ENCODE measurements around the gene PTPRO. TPM values are rescaled to one million over a fixed set of nuclear protein-coding genes. Genes with fewer than 3 reads are reported as not detected.

The PTPRO gene
- total and polyA plus RNA-seq, 4 donors = 2.6 to 11.7 (median 3.4) TPM

DNA sequence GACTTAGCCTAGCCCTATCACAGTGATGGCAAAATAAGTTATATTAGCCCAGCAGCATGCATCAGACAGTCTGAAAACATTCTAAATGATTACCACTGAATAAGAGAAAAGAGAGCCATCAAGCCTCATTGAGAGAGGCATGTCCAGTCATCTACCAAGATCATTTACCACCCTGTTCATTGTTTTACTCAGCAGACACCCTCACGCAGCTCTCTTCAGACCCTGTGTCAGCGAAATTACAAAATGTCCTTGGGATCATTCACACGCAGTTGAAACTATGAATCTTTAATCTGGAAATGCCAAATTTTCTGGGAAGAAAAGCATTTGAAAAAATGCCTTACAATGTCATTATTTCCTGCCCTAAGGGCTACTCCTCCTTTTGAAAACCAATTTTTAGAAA lies 89.5 kb downstream of the PTPRO start:
- TF ChIP-seq, protein P1, sequence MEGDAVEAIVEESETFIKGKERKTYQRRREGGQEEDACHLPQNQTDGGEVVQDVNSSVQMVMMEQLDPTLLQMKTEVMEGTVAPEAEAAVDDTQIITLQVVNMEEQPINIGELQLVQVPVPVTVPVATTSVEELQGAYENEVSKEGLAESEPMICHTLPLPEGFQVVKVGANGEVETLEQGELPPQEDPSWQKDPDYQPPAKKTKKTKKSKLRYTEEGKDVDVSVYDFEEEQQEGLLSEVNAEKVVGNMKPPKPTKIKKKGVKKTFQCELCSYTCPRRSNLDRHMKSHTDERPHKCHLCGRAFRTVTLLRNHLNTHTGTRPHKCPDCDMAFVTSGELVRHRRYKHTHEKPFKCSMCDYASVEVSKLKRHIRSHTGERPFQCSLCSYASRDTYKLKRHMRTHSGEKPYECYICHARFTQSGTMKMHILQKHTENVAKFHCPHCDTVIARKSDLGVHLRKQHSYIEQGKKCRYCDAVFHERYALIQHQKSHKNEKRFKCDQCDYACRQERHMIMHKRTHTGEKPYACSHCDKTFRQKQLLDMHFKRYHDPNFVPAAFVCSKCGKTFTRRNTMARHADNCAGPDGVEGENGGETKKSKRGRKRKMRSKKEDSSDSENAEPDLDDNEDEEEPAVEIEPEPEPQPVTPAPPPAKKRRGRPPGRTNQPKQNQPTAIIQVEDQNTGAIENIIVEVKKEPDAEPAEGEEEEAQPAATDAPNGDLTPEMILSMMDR (IDR thresholded peaks at IDR 0.05; ENCODE audit: control extremely low read depth, extremely low read depth) = no peak
- H3K9ac ChIP-seq (ENCODE audit: insufficient read depth in 1 of 2, low read length in 2 of 2) = no peak overlapping the region
- 80 to 88% methylated on average over 3 of the region's 3 CpGs for WGBS, 2 donors
- H3K27ac ChIP-seq (ENCODE audit: low read depth in 1 of 2, low read length in 1 of 2) = no peak overlapping the region
- H3K9me3 ChIP-seq (ENCODE audit: control insufficient read depth in 4 of 4, insufficient read depth in 3 of 4, low read length in 3 of 4) = no peaks in the 10 kb centered on the region
- ATAC-seq (ENCODE audit: insufficient read depth, low FRiP score) (no peak), DNase-seq (no peak)
- no peaks in the 10 kb centered on the region for H3K27me3 ChIP-seq (ENCODE audit: control insufficient read depth in 3 of 3, insufficient read depth in 3 of 3, low read length in 2 of 3)
- no peaks in the 10 kb centered on the region for H3K4me1 ChIP-seq (ENCODE audit: control insufficient read depth in 5 of 5, insufficient read depth in 5 of 5, low read length in 5 of 5)
- H3K4me3 ChIP-seq = no peak overlapping the region
- no peaks in the 10 kb centered on the region for H3K36me3 ChIP-seq (ENCODE audit: control insufficient read depth in 4 of 4, insufficient read depth in 4 of 4, low read length in 4 of 4)

DNA sequence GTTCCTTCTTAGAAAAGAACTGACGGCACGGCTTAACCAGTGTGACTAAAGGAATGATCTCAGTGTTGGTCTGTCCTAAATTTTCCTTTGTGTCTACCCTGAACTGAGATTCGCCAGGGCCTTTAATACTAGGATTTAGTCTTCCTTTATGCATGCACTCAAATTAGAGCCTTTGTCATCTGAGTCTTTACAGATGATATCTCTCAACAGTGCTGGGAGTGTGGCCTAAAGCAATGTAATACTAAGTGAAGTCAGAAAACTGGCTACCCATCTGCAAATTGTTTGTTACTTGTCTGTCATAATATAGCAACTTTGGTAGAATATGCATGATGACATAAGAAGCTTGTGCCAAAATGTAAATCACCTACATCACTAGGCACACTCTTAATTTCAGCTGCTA lies 95.4 kb downstream of the PTPRO start:
- 91 to 93% methylated on average over 3 of the region's 3 CpGs for WGBS, 2 donors
- no peak overlapping the region for H3K9ac ChIP-seq (ENCODE audit: insufficient read depth in 1 of 2, low read length in 2 of 2)

DNA sequence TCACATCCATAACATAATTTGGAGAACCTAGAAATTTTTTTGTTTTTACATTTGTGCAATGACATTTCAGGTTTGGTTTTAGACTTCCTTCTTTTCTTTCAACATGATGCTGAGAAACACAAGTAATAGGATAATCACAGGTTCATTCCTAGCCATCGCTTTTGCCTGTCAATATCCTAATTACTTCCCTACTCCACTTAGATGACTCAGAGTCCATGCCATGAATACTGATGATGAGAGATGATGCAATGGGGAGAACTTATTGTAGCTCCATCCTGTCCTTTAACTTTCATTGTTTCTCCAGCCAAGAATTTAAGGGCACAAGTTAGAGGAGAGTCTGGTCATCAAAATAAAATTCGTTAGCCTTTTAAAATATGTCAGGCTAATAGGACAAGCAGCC lies 101.3 kb downstream of the PTPRO start:
- DNase-seq = no peak
- WGBS, 2 donors = 65 to 74% methylated on average over 2 of the region's 2 CpGs
- H3K9me3 ChIP-seq (ENCODE audit: control insufficient read depth in 4 of 4, insufficient read depth in 3 of 4, low read length in 3 of 4) = no peaks in the 10 kb centered on the region
- no peaks in the 10 kb centered on the region for H3K27me3 ChIP-seq (ENCODE audit: control insufficient read depth in 3 of 3, insufficient read depth in 3 of 3, low read length in 2 of 3)
- H3K9ac ChIP-seq (ENCODE audit: insufficient read depth in 1 of 2, low read length in 2 of 2) = no peak overlapping the region
- no peak for ATAC-seq (ENCODE audit: insufficient read depth, low FRiP score)
- TF ChIP-seq, protein P1 (IDR thresholded peaks at IDR 0.05; ENCODE audit: control extremely low read depth, extremely low read depth) = no peak
- no peak overlapping the region for H3K27ac ChIP-seq (ENCODE audit: low read depth in 1 of 2, low read length in 1 of 2)
- H3K4me1 ChIP-seq (ENCODE audit: control insufficient read depth in 5 of 5, insufficient read depth in 5 of 5, low read length in 5 of 5) = no peaks in the 10 kb centered on the region
- no peak overlapping the region for H3K4me3 ChIP-seq
- no peaks in the 10 kb centered on the region for H3K36me3 ChIP-seq (ENCODE audit: control insufficient read depth in 4 of 4, insufficient read depth in 4 of 4, low read length in 4 of 4)

More for the DNA sequence above, 95.4 kb downstream of the PTPRO start:
- no peak overlapping the region for H3K27ac ChIP-seq (ENCODE audit: low read depth in 1 of 2, low read length in 1 of 2)
- ATAC-seq (ENCODE audit: insufficient read depth, low FRiP score) = no peak
- H3K36me3 ChIP-seq (ENCODE audit: control insufficient read depth in 4 of 4, insufficient read depth in 4 of 4, low read length in 4 of 4) = no peaks in the 10 kb centered on the region
- H3K4me3 ChIP-seq = no peak overlapping the region
- TF ChIP-seq, protein P1 (IDR thresholded peaks at IDR 0.05; ENCODE audit: control extremely low read depth, extremely low read depth) = no peak
- no peaks in the 10 kb centered on the region for H3K9me3 ChIP-seq (ENCODE audit: control insufficient read depth in 4 of 4, insufficient read depth in 3 of 4, low read length in 3 of 4)
- no peaks in the 10 kb centered on the region for H3K4me1 ChIP-seq (ENCODE audit: control insufficient read depth in 5 of 5, insufficient read depth in 5 of 5, low read length in 5 of 5)
- no peak for DNase-seq
- H3K27me3 ChIP-seq (ENCODE audit: control insufficient read depth in 3 of 3, insufficient read depth in 3 of 3, low read length in 2 of 3) = no peaks in the 10 kb centered on the region

DNA sequence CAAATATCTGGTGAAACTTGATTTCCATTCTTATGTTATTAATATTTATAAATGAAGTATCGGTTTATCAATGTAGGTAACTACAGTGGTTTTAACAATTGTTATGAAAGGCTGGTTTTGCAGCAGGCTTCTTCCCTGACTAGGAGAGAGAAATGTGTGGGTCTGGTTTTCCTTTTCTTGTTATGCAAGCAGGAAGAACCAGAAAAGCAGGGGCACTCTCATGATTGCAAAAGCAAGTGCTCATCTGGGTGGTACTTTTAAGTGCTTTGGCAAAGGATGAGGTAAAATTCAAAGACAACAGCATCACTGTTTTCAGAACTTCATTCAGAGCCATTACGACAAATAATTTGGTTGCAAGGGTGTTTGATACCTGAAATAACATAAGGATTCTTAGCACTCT lies 105.6 kb downstream of the PTPRO start:
- ATAC-seq (ENCODE audit: insufficient read depth, low FRiP score) = no peak
- DNase-seq = no peak
- Histone ChIP-seq H3K36me3 (ENCODE audit: control insufficient read depth in 4 of 4, insufficient read depth in 4 of 4, low read length in 4 of 4) (no peaks in the 10 kb centered on the region), H3K9me3 (ENCODE audit: control insufficient read depth in 4 of 4, insufficient read depth in 3 of 4, low read length in 3 of 4) (no peaks in the 10 kb centered on the region), H3K9ac (ENCODE audit: insufficient read depth in 1 of 2, low read length in 2 of 2) (no peak overlapping the region), H3K27ac (ENCODE audit: low read depth in 1 of 2, low read length in 1 of 2) (no peak overlapping the region), H3K27me3 (ENCODE audit: control insufficient read depth in 3 of 3, insufficient read depth in 3 of 3, low read length in 2 of 3) (peaks cover 0 to 2% (median 0%) of the 10 kb centered on the region in 3 donors), H3K4me3 (no peak overlapping the region), H3K4me1 (ENCODE audit: control insufficient read depth in 5 of 5, insufficient read depth in 5 of 5, low read length in 5 of 5) (no peaks in the 10 kb centered on the region)
- TF ChIP-seq, protein P1 (IDR thresholded peaks at IDR 0.05; ENCODE audit: control extremely low read depth, extremely low read depth) = no peak
- WGBS, 2 donors = 85 to 89% methylated on average over 2 of the region's 2 CpGs
